ENCODE data around the gene RGS17.

GRCh38 chr6:153126218-153126617, 4.9 kb downstream of the RGS17 start:
- TF ChIP-seq GFI1B (tag by site-specific recombination; IDR thresholded peaks at IDR 0.05) (no peak), SETDB1 (IDR thresholded peaks at IDR 0.05; ENCODE audit: insufficient read length, low read length) (no peak), ZNF18 (tag by site-specific recombination; IDR thresholded peaks at IDR 0.05) (no peak), ZNF548 (tag by site-specific recombination; IDR thresholded peaks at IDR 0.05) (no peak), CTCF (tag by site-specific recombination; IDR thresholded peaks at IDR 0.05) (no peak), ZNF473 (tag by site-specific recombination; IDR thresholded peaks at IDR 0.05) (no peak), ZNF248 (tag by site-specific recombination; IDR thresholded peaks at IDR 0.05) (no peak), ZNF747 (tag by site-specific recombination; IDR thresholded peaks at IDR 0.05) (no peak), PRDM1 (tag by site-specific recombination; IDR thresholded peaks at IDR 0.05) (no peak), REPIN1 (tag by site-specific recombination; IDR thresholded peaks at IDR 0.05; ENCODE audit: low read depth) (no peak), ATF2 (tag by site-specific recombination; IDR thresholded peaks at IDR 0.05; ENCODE audit: low read depth) (no peak), ZNF791 (tag by site-specific recombination; IDR thresholded peaks at IDR 0.05) (no peak)
